Colonic mucosa (tissue), 4 donors: ENCODE measurements around the gene CENPB. TPM values are rescaled to one million over a fixed set of nuclear protein-coding genes. Genes with fewer than 3 reads are reported as not detected.

Experiments used
- DNase-seq: peaks from one replicate; pipeline ENCODE4 v3.0.0-alpha.2; 2020
- H3K27ac ChIP-seq: fragments of 200-600 bp; one replicate; pipeline ENCODE4 v1.8.0; 2021
- H3K27me3 ChIP-seq: fragments of 200-600 bp; one replicate; pipeline ENCODE4 v1.8.0; 2021
- H3K36me3 ChIP-seq: fragments of 200-600 bp; one replicate; pipeline ENCODE4 v1.8.0; 2021
- H3K4me1 ChIP-seq: fragments of 200-600 bp; one replicate; pipeline ENCODE4 v1.8.0; 2021; ENCODE audit warnings: mild to moderate bottlenecking
- H3K4me3 ChIP-seq: fragments of 200-600 bp; one replicate; pipeline ENCODE4 v1.8.0; 2021
- H3K9ac ChIP-seq, 2 donors: one replicate each; pipeline ENCODE4 v1.7.0; 2013; ENCODE audit warnings: control low read depth in 2 of 2, low read depth in 2 of 2, low read length in 2 of 2
- H3K9me3 ChIP-seq: fragments of 200-600 bp; one replicate; pipeline ENCODE4 v1.8.0; 2021
- intact Hi-C: fragments of 100-400 bp; cut with DNase I; formaldehyde crosslinking; loops from one replicate; pipeline ENCODE4 v1.14.1; 2022
- total RNA-seq, 2 donors: library from RNA; stranded (reverse); fragmentation: NEBNext Ultra II Directional in 1 of 2; extraction: Animal tissue kit (Norgen Biotek cat#: 25700) in 1 of 2; gene quantifications; one replicate each; pipeline ENCODE4 v1.2.1, GENCODE V29; 2021
- TF ChIP-seq, protein P1 (sequence below): fragments of 200-600 bp; IDR thresholded peaks from one replicate; pipeline ENCODE4 v1.8.0; 2022; ENCODE audit warnings: antibody characterized with exemption, mild to moderate bottlenecking
- donor health status: healthy.
- donor health status: DM: no; HTN: no; CAD: no.
- donor health status: DM: no; HTN: no; CAD: no.

The CENPB gene
- total RNA-seq, 2 donors from 2014 or later, result 65.6 to 93.3 TPM

DNA sequence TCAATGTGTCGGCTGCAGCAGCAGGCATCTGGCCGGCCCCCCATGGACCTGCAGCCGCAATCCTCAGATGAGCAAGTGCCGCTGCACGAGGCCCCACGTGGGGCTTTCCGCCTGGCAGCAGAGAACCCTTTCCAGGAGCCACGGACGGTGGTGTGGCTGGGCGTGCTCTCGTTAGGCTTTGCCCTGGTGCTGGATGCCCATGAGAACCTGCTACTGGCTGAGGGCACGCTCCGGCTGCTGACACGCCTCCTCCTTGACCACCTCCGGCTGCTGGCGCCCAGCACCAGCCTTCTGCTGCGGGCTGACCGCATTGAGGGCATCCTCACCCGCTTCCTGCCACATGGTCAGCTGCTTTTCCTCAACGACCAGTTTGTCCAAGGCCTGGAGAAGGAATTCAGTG is 37.3 kb upstream of the CENPB start:
- H3K27ac ChIP-seq, result no peak overlapping the region
- H3K27me3 ChIP-seq, result no peaks in the 10 kb centered on the region
- intact Hi-C loops, result no loop called here
- H3K36me3 ChIP-seq, result peaks cover 9% of the 10 kb centered on the region
- no peak overlapping the region for H3K4me3 ChIP-seq
- DNase-seq, result no peak
- no peaks in the 10 kb centered on the region for H3K9me3 ChIP-seq
- no peak overlapping the region for H3K9ac ChIP-seq
- H3K4me1 ChIP-seq, result peaks cover 3% of the 10 kb centered on the region
- TF ChIP-seq, protein P1, sequence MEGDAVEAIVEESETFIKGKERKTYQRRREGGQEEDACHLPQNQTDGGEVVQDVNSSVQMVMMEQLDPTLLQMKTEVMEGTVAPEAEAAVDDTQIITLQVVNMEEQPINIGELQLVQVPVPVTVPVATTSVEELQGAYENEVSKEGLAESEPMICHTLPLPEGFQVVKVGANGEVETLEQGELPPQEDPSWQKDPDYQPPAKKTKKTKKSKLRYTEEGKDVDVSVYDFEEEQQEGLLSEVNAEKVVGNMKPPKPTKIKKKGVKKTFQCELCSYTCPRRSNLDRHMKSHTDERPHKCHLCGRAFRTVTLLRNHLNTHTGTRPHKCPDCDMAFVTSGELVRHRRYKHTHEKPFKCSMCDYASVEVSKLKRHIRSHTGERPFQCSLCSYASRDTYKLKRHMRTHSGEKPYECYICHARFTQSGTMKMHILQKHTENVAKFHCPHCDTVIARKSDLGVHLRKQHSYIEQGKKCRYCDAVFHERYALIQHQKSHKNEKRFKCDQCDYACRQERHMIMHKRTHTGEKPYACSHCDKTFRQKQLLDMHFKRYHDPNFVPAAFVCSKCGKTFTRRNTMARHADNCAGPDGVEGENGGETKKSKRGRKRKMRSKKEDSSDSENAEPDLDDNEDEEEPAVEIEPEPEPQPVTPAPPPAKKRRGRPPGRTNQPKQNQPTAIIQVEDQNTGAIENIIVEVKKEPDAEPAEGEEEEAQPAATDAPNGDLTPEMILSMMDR, result no peak

GRCh38 chr20:3821996-3822395 is 35.5 kb upstream of the CENPB start:
- TF ChIP-seq, protein P1, result no peak
- no peaks in the 10 kb centered on the region for H3K27me3 ChIP-seq
- H3K4me1 ChIP-seq, result peaks cover 9% of the 10 kb centered on the region
- intact Hi-C loops, result no loop called here
- H3K27ac ChIP-seq, result no peak overlapping the region
- no peak for DNase-seq
- no peak overlapping the region for H3K9ac ChIP-seq
- no peaks in the 10 kb centered on the region for H3K9me3 ChIP-seq
- H3K36me3 ChIP-seq, result peaks cover 9% of the 10 kb centered on the region
- no peak overlapping the region for H3K4me3 ChIP-seq

- Histone ChIP-seq H3K9me3 (no peaks in the 10 kb centered on the region), H3K4me1 (peaks cover 9% of the 10 kb centered on the region), H3K36me3 (peaks cover 9% of the 10 kb centered on the region), H3K27ac (peak overlapping the region; percentile 91), H3K4me3 (peak overlapping the region; percentile 53), H3K9ac (peak overlapping the region; percentile 54 to 88), H3K27me3 (no peaks in the 10 kb centered on the region)
- DNase-seq, result no peak
- TF ChIP-seq, protein P1, result no peak
- intact Hi-C loops, result no loop called here
These were observed 34.6 kb upstream of the CENPB start for GRCh38 chr20:3820901-3821727.

DNA sequence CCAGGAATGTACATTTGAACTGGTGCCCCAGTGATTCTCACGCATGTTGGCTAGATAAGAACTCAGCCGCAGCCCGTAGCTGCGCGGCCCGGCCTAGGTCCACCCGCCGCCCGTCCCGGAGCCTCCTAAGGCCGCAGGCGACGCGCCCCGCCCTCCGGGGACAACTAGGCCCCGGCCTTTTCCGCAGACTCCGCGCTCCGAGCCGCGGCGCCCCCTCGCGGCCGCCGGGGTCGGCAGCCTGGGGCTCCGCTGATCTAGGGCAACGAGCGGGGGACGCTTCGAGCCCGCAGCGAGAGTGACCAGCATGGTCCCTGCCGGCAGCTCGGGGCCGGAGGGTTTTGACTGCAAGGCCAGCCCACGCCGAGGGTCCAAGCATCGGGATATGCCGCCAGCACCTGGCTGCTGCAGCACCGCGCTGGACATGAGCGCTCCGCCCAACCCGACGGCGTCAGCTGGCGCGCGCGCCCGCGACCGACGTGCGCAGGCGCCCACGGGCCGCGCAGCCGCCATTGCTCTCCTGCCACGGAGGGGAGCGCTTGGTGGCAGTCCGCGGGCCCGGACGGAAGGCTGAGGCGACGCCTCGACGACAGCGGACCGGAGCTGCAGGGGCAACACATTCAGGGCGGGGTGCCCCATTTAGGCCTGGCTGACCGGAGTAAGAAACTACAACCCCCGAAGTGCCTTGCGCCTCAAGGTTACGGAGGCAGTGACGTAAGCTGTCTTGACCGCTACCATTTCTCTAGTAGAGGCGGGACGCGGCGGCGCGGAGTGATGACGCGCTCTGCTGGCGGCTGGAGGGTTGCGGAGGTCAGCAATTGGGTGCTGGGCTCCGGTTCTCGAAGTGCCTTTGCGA is 33.7 kb upstream of the CENPB start, which contains the start of gene AP5S1:
AP5S1 (plus strand) TSS at position 500 of the 853 bp plus-strand sequence. CDS start 1,571 bp downstream, outside the sequence.
- Histone ChIP-seq H3K9me3 (no peaks in the 10 kb centered on the region), H3K4me1 (peaks cover 9% of the 10 kb centered on the region), H3K27ac (peak within 1 kb of the TSS; percentile 91), H3K27me3 (no peaks in the 10 kb centered on the region), H3K4me3 (peak within 1 kb of the TSS; percentile 53), H3K36me3 (peaks cover 9% of the 10 kb centered on the region), H3K9ac (peak within 1 kb of the TSS; percentile 72 to 88)
- intact Hi-C loops, result no loop called here
- TF ChIP-seq, protein P1, result peak; percentile 98
- DNase-seq, result peak; percentile 99

DNA sequence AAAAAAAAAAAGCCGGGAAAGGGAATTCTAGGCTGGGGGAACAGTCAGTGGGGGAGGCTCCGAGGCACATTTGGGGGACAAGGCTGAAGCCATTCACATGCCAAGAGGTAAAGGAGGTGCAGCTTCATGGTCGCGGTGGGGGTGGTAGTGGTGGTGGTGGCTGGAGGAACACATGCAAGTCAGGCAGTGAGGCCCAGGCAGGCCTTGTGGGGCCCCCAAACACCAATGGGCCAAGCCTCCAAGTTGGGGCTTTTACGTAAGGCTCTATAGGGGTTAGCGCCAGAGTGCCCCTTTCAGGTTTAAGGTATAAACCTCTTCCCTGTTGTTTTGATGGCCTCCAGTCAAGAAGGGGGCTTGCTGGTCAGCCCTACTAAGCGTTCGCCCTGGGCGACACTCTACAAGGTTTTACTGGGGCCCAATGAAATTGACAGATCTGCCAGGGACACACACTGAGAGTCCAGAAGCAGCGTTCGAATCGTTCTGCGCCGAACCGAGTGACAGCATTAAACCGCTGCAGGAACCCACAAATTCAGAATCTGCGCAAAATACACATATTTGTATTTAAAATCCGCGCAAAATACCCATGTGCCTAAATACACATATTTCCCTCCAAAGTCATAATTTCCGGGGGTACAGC is 33.0 kb upstream of the CENPB start:
- TF ChIP-seq, protein P1, result no peak
- no peak for DNase-seq
- intact Hi-C loops, result no loop called here
- Histone ChIP-seq H3K9ac (peak overlapping the region; percentile 72 to 88), H3K4me1 (peaks cover 9% of the 10 kb centered on the region), H3K9me3 (no peaks in the 10 kb centered on the region), H3K4me3 (peak overlapping the region; percentile 53), H3K27me3 (no peaks in the 10 kb centered on the region), H3K36me3 (peaks cover 9% of the 10 kb centered on the region), H3K27ac (peak overlapping the region; percentile 91)
